ENCODE results near the gene TEX10. TPM values are rescaled to one million over a fixed set of nuclear protein-coding genes. Genes with fewer than 3 reads are reported as not detected.
A peak's percentile ranks its signal among the peaks of the same experiment; 100 is the strongest.

TEX10 gene
- total and polyA plus RNA-seq, 2 of the 13 experiments (the other 11 are each of a cell fraction or from before 2014, with no cell fraction given): 18.1 to 38.7 TPM

GRCh38 chr9:100352201-100352726, 478 bp downstream of the TEX10 start (continued):
- TF ChIP-seq AHDC1 (CRISPR knock-in tag; IDR thresholded peaks at IDR 0.05; ENCODE audit: borderline replicate concordance) (peak; percentile 7; the same call in 1 of the 2 replicates), CHD2 (IDR thresholded peaks at IDR 0.05; ENCODE audit: low read depth, low read length) (no peak), IKZF1 (IDR thresholded peaks at IDR 0.05) (no peak), ZBTB21 (CRISPR knock-in tag; IDR thresholded peaks at IDR 0.05) (no peak), ZNF276 (CRISPR knock-in tag; IDR thresholded peaks at IDR 0.05; ENCODE audit: low read depth) (peak; percentile 34; the same call in 1 of the 2 replicates), ZBTB26 (CRISPR knock-in tag; IDR thresholded peaks at IDR 0.05; ENCODE audit: borderline replicate concordance) (no peak), ATF5 (CRISPR knock-in tag; IDR thresholded peaks at IDR 0.05; ENCODE audit: low read depth) (no peak), HOXA9 (CRISPR knock-in tag; IDR thresholded peaks at IDR 0.05; ENCODE audit: borderline replicate concordance) (peak; percentile 6; the same call in 1 of the 2 replicates), ZNF451 (CRISPR knock-in tag; IDR thresholded peaks at IDR 0.05) (no peak), PAX8 (CRISPR knock-in tag; IDR thresholded peaks at IDR 0.05; ENCODE audit: borderline replicate concordance) (no peak), GATA4 (IDR thresholded peaks at IDR 0.05; ENCODE audit: borderline replicate concordance, low read depth) (no peak), ZFAT (CRISPR knock-in tag; conservative IDR thresholded peaks at IDR 0.05) (no peak), ADNP (CRISPR knock-in tag; IDR thresholded peaks at IDR 0.05) (no peak), ZNF782 (CRISPR knock-in tag; IDR thresholded peaks at IDR 0.05; ENCODE audit: borderline replicate concordance) (no peak), MTERF4 (CRISPR knock-in tag; IDR thresholded peaks at IDR 0.05) (0 out of 2 replicates have a peak, but pooled peaks have one; percentile 1)
